GM19468 (cell line): ENCODE results near the gene ZBTB40.

Source experiments
- ATAC-seq: cut with Tn5 transposase; IDR thresholded peaks from one replicate; pipeline ENCODE4 v1.9.1; 2021; ENCODE audit warnings: mild to moderate bottlenecking, moderate library complexity, moderate number of reproducible peaks; ENCODE audit not compliant: unreplicated experiment; ENCODE audit errors: extremely low read depth

ZBTB40 gene

DNA sequence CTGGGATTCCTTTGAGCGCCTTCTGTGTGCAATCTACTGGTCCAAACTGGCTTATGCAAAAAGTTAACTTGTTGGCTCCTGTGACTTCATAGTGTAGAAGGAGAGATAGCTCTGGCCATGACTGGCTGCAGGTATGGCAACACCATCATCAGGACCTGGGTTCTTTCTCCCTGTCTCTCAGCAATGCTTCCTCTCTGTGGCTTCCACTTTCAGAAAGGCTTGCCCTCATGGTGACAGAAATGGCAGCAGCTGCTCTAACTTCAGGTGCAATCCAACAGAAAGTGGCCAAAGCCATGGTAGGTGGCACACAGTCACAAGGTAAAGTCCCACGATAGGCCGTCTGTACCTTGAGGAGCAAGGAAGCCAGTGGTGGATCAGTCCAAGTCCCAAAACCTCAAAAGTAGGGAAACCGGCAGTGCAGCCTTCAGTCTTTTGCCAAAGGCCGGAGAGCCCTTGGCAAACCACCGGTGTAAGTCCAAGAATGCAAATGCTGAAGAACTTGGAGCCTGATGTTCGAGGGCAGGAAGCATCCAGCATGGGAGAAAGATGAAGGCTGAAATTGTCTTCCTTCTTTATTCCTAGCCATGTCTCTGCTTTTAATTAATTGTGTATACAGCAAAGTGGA is 45.0 kb downstream of the ZBTB40 start:
- no peak for ATAC-seq

DNA sequence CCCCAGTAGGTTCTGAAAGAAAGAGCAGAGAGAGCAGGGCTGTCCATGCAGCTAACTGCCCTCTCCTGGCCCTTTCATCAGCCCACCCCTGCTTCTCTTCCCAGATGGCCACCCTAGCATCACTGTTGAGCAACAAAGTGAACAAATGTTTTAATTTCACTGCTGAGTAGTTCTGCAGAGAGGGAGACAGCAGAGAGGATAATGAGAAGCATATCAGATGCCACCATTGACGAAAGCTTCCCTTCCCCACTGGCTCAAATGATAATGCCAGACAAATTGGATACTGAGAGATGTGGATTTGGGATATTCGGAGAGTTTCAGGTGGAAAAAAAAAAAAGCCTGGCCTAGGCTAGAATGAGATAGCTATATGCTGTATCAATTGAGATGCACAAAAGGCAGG is 46.8 kb downstream of the ZBTB40 start:
- no peak for ATAC-seq

DNA sequence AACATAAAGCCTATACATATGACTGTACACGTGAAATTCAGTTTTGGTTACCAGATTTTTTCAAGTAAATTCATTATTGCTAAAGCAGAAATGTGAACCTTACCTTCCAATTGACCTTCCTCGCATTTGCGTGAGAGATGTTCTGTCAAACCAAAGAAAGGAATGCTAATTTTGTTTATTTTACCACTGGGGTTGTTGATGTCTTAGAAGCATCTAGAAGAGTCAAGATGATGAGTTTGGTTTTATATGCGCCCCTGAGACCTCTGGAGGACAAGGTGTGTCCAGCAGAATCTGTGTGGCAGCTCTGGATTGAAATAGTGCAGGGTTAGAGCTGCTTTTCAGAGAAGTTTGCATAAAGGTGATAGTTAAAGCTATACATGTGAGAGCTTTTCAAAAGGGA is 48.4 kb downstream of the ZBTB40 start:
- no peak for ATAC-seq

DNA sequence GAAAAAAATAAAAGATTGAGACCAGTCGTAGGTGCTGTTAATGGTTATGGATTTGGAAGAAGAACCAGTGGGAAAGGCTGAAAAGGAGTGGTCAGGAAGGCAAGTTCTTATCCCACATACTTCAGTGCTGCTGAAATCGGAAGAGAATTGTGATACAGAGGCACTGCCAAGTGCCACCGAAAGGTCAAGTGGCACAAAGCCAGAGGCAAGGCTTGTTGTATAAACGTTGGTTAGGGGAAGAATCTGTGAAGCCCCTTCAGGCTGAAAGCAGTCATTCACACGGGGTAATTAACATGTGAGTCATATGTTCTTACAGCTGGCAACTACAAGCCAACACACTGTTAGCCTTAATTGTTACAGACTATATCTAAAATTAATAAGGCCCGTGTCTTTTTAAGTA is 48.8 kb downstream of the ZBTB40 start:
- no peak for ATAC-seq

DNA sequence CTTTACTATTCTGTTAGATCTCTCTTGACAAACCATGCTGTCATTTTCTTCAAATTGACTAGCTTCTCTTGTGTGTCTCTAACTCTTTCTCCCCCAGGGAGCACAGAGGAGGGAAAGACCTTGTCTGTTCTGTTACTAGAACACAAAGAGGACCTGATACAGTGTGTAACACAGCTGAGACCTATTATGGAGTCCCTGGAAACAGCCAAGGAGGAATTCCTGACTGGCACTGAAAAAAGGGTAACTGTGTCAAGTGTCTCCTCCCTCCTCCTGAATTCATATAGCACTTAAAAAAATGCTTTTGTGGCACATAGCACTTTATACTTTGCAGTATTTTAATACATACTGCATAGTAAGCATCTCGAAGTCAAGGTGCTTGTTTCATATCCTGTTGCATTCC is 50.6 kb downstream of the ZBTB40 start:
- no peak for ATAC-seq

DNA sequence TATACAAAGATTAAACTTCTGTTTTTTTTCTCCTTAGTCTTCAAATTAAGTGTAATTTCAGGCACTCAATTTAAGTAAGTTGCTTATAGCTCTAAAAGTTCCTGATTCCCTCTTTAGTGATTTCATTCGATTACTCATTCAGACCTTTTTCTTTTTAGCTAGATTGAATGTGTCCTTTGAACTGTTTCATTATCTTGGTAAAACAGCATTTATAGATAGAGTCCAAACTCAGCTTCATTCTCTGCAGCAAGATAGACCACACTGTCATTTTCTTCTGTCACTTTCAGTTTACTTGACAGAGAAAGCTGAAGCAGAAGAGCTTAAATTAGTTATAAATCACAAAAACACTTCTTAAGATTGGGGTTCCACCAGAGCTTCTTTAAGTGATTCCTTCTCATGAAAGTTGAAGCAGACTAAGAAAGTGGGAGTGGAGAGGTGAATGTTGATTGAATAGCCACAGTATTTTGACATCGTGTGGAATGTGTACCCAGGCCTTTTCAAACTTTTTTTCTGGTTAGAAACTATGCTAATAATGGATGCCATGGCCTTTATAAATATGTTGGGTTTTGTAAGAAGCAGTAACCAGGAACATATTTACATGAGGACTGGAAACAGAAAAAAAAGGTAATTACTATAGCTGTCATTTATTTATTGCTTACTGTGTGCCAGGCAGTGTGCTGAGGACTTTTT is 52.2 kb downstream of the ZBTB40 start:
- ATAC-seq = no peak

DNA sequence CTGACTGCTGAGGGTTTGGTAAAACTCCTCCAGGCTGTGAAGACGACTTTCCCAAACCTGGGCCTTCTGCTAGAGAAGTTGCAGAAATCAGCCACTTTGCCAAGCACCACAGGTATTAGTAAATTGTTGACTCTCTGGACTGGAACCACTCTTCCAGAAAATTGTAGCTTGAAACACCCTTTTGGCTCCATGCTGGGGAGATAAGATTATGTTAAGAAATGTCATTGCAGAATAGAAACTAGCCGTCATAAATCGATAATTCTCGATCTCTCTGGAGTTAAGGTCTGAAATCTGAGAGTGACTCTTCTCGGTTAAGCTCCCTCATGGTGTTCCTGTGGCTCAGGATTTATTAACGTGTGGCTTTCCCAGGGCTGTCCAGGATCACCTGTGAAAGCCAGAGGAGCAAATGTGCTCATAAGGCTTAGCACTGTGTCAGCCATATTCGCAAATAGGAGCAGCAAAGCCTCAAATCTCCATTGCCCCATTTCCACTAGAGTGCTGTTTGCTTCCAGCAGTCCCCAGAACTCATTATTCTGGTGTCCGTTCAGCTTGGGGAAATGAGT is 54.6 kb downstream of the ZBTB40 start:
- no peak for ATAC-seq

DNA sequence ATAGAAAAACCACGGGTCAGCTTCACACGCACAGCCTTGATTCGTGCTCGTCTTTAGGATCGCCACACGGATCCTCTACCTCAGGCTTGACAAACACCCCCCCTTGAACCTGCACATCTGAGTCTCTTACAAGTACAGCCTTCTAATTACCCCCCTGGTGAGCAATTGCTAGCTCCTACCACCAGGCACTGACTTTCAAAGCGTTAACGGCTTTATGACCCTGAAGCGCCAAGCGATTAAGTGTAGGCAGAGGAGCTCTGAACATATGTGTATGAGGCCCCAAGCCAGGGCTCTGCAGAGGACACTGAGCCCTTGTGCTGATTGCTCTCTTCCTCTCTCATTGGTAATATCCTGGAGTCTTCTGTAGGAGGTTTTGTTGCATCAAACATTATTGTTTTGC is 55.9 kb downstream of the ZBTB40 start:
- no peak for ATAC-seq

DNA sequence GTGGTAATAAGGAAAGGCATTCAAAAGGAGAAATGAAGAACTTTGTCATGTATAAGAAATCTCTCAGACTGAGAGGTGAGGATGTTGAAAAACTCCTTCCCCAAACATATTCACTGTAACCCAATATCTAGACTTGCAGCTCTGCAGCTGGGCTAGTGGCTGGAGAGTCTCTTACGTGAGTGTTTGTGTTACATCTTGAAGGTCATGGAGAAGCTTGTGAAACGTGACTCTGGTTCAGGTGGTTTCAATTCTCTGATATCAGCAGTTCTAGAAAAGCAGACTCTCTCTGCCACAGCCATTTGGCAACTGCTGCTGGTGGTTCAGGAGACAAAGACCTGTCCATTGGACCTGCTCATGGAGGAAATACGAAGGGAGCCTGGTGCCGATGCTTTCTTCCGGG is 56.7 kb downstream of the ZBTB40 start:
- no peak for ATAC-seq

DNA sequence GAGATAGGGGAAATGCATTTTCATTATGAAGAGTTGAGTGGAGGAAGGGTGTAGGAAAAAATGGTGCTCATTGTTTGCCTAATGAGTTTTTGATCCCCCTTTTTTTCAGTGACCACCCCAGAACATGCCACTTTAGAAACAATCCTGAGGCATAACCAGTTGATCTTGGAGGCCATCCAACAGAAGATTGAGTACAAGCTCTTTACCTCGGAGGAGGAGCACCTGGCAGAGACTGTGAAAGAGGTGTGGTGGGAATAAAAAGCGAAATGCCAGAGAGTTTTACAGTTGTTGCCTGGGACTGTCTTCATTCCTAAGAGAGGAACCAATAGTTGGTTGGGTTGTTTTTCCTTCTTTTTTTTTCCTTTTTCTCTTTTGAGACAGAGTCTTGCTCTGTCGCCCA is 57.3 kb downstream of the ZBTB40 start:
- no peak for ATAC-seq

DNA sequence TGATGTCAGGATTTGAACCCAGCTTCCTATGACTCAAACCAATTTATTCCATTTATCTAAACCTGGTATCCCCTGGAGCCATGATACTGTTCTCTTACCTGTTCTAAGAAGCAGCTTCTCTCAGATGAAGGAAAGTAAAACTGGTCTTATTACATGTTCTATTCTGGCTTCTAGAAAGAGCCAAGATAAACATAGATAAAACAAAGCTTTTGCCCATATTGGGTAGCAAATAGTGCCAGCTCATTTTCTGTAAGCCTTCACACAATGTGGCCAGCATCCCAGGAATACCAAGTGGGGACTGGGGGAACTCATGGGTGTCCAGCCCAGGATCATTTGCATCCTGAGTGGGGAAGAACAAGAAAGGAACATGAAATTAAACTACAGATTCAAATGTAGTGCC is 58.2 kb downstream of the ZBTB40 start:
- no peak for ATAC-seq

DNA sequence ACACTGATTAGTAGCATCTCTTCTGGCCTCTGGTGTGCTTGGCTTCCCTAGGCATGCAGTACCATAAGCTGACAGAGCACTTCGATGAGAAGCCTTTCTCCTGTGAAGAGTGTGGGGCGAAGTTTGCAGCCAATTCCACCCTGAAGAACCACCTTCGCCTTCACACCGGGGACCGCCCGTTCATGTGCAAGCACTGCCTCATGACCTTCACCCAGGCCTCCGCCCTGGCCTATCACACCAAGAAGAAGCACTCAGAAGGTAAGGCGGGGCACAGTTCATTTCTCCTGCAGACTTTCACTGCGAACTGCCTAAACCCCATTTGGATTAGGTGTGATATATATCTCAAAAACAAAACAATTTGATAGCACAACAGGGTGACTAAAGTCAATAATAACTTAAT is 61.2 kb downstream of the ZBTB40 start:
- no peak for ATAC-seq

DNA sequence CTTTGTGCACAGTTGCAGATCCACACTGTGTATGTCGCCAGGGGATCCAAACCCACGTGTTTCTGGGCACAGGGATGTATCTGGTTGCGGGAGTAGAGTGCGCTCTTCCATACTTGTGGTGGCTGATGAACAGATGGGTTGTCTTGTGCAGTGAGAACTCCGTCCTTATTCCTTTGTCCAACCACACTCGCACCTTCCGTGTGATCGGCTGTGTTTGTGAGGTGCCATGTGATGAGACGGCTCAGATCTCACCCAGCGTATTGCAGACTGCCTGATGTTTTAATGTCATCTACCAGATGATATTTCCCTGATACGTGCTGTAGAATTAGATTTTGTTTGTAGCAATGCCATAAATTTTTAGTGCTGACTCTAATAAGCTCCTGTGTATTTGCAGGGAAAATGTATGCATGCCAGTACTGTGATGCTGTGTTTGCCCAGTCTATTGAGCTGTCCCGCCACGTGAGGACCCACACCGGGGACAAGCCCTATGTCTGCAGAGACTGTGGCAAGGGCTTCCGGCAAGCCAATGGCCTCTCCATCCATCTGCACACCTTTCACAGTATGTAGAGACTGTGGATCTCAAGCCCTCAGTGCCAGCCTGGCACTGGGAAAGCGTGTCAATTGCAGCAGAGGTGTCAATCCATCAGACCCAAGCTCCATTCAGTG is 65.4 kb downstream of the ZBTB40 start:
- no peak for ATAC-seq

DNA sequence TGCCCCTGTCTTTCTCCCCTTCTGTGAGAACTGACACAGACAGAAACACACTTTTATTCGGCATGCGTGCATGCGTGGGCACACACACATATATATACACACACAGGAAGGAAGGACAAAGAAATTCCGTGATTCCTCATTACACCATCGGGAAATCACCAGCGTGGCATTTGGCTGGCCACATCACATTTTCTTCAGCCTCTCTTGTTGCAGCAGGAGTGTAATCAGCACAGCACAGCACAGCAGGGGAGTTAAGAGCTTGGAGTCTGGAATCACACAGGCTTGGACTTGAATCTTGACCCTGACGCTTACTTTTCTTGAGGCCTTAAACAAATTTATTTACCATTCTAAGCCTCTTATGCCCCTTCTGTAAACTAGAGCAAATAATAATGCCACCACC is 66.3 kb downstream of the ZBTB40 start:
- no peak for ATAC-seq

DNA sequence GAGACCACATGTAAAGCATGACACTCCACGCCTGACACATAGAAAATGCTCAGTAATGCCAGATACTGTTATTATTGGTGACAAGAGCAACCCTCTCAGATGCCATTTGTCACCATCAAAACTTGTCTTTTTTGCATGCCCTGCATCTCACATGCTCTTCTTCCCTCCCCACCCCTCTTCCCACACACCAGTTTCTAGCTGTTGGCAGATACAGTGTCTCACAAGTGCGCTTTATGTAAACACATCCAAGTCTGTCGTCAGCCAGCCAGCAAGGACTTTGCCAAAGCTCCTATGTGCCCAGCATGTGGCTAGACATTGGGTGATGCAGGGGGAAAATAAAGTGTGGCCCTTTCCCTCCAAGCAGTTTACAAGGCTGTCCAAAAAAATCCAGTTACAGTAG is 66.7 kb downstream of the ZBTB40 start:
- ATAC-seq = no peak

DNA sequence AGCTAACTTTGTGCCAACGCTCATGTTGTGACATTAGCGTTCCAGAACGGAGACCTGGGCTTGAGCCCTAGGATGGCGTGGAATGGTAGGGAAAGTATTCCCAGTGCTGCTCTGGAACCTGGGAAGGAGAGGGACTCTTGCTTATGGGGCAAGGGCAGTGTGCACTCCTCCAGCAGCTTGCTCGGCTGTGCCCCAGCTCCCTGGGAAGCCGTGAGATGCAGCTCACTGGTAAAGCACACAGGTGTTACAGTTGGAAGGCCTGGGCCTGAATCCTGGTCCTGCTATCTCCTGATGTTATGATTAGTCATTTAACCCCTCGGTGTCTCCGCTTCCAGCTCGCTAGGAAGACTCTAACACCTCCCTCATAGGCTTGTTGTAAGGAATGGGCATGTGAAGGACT is 69.2 kb downstream of the ZBTB40 start:
- no peak for ATAC-seq

DNA sequence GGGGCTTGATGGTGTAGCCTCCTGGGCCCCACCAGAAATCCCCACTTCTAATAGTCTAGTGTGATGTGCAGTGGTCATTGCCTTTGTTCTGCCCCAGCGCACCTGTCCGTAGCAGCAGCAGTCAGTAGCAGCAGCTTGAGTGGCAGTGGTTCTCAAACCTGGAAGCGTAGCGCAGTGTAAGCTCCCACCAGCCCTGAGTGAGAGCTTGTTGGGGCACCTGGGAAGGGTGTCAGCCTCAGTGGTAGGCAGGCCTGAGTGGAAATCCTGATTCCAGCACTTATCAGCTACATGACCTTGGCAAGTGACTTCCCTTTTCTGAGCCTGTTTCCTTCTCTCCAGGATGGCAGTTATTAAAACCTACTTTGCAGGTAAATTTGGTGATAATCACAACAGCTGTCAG is 70.0 kb downstream of the ZBTB40 start:
- no peak for ATAC-seq

DNA sequence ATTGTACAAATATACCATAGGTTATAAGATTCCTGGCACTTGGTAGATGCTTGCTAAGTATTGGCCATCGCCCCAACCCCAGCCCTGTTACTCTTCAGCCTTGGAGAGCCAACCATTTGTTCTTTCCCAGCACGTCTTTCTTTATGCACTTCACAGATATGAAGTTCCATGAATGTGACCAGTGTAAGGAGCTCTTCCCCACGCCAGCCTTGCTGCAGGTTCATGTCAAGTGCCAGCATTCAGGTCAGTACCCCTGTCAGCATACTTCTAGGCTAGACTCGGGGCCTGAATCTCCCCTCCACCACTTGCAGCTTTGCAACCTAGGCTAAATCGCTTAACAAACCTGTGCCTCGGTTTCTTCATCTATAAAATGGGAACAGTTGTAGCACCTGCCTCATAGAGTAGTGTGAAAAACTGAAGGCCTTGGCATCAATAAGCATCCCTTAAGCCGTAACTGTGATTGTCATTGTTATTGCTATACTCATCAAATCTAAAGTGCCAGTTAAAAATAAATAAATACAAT is 70.6 kb downstream of the ZBTB40 start:
- ATAC-seq = no peak

DNA sequence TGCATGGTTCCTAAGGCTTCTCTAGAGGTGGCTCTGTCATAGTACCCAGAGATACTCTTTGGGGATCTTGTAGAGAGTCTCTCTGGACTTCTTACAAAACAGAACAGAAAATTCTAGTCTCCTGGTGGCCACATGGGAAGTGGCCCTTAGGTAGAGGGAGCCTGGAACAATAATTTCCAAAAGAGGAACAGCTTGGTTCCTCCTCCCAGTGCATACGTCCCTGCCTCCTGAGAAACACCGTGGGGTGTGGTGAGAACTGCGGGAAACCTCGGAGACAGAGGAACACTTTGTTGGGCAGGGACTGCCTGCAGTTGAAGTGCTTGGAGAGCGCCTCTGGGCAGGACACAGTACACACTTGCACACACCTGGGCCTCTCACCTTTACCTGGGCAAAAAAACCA is 72.8 kb downstream of the ZBTB40 start:
- ATAC-seq = no peak

DNA sequence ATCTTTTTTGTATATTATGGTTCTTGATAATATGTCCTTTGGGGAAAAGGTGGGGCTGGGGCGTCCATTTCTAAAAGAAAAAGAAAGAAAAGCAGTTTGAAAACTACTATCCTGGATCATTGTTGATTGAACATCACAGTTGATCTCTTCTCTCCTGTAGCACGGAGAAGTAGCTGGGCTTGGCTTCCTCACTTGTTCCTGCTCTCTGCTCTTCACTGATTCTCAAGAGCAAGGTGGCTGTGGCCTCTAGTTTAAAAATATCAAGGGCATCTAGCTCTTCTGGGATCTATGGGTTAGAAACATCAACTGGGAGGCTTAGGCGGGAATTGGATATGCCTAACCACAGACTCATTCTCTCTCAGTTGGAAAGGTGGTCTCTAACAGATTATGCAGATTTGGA is 73.6 kb downstream of the ZBTB40 start:
- ATAC-seq = no peak

DNA sequence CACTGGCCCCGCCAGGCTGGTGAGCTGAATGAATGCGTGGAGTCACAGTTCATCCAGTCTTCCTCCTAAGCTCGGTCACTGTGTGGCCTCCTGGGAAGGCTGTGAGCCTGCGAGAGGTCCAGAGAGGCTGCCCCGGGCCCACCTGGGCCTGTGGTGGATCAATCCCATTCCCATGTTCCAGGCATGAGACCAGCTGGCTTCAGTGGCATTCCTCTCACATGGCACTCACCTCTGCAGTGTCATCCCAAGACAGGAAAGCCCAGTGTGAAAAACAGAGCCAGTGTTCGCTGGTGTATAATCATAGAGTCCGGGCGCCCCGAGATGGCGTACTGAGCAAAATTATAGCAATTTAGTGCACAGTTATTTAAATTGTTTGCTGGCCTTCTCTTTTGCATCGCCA is 74.0 kb downstream of the ZBTB40 start:
- no peak for ATAC-seq
